HepG2 (cell line): ENCODE results near the gene LPAR4. TPM values are rescaled to one million over a fixed set of nuclear protein-coding genes. Genes with fewer than 3 reads are reported as not detected.

Source experiments
- ATAC-seq: fragments of 200-7000 bp; cut with Tn5 transposase; 3 replicates; pipeline ENCODE4 v1.9.1; 2020; ENCODE audit warnings: mild to moderate bottlenecking, moderate library complexity
- BruUV-seq: library from RNA; stranded (reverse); fragments of 400-500 nt; replicated peaks from 2 replicates; lab custom pipeline; 2021; lab: Mats Ljungman, UMichigan
- CTCF ChIA-PET: fragments of 300-600 bp; formaldehyde crosslinking; extraction: SDS; loops from one replicate; lab custom pipeline; 2021; ENCODE audit warnings: low total read pairs, inconsistent platforms, low intra/inter-chr PET ratio; lab: Yijun Ruan, JAX
- POLR2A ChIA-PET: fragments of 350-600 bp; sonication (Branson Sonifier 250); formaldehyde crosslinking; loops from one replicate; lab custom pipeline; 2020; ENCODE audit warnings: antibody characterized with exemption, inconsistent platforms; lab: Yijun Ruan, JAX
- DNase-seq: peaks from one replicate; pipeline ENCODE4 v3.0.0-alpha.2; 2015; ENCODE audit warnings: low spot score
- FAIRE-seq: peaks from 3 replicates; lab custom pipeline; 2011; peaks lifted over from hg19 to GRCh38; lab: Jason Lieb, UNC
- H2AFZ ChIP-seq: one replicate; pipeline ENCODE4 v1.6.1; 2011; ENCODE audit warnings: low read length, inconsistent platforms
- H3K27ac ChIP-seq: fragments of 300-600 bp; 3 replicates; pipeline ENCODE4 v1.8.0; 2011; ENCODE audit warnings: mixed run types, mild to moderate bottlenecking, mixed read lengths, low read length, inconsistent platforms; ENCODE audit not compliant: insufficient read depth; ENCODE audit errors: extremely low read length
- H3K27me3 ChIP-seq, 2 experiments: fragments of 200-600 bp in 1 of 2; 2 replicates in 1 of 2; 3 replicates in 1 of 2; pipeline versions ENCODE4 v1.6.0 to v1.8.0; 2011; ENCODE audit warnings: low read length in 2 of 2, mild to moderate bottlenecking in 2 of 2, moderate library complexity in 2 of 2, inconsistent platforms in 1 of 2; ENCODE audit not compliant: insufficient read depth in 2 of 2, control insufficient read depth in 1 of 2
- H3K36me3 ChIP-seq, 2 experiments: fragments of 200-600 bp in 1 of 2; replicated peaks in 1 of 2; 2 replicates in 1 of 2; 3 replicates in 1 of 2; pipeline versions ENCODE4 v1.5.1 to v1.8.0; 2011; ENCODE audit warnings: low read length in 2 of 2, inconsistent platforms in 1 of 2; ENCODE audit not compliant: insufficient read depth in 2 of 2, control insufficient read depth in 1 of 2
- H3K4me1 ChIP-seq: 2 replicates; pipeline ENCODE4 v1.5.1; 2012; ENCODE audit warnings: low read length, inconsistent platforms; ENCODE audit not compliant: insufficient read depth
- H3K4me2 ChIP-seq: 2 replicates; pipeline ENCODE4 v1.6.0; 2011; ENCODE audit warnings: low read depth, low read length, inconsistent platforms
- H3K4me3 ChIP-seq, 3 experiments: fragments of 200-600 bp in 1 of 3; sonication (generic), shearing (Covaris generic) in 1 of 3; replicated peaks in 1 of 3; 2 replicates each; pipeline ENCODE4 v1.5.1; 2011 to 2016; ENCODE audit warnings: low read length in 3 of 3, inconsistent platforms in 2 of 3, low read depth in 2 of 3, mild to moderate bottlenecking in 2 of 3, control low read depth in 1 of 3, mixed read lengths in 1 of 3; ENCODE audit not compliant: insufficient read depth in 1 of 3
- H3K79me2 ChIP-seq: one replicate; pipeline ENCODE4 v1.6.1; 2011; ENCODE audit warnings: low read length, inconsistent platforms; ENCODE audit not compliant: insufficient read depth
- H3K9ac ChIP-seq: 2 replicates; pipeline ENCODE4 v1.6.0; 2011; ENCODE audit warnings: mild to moderate bottlenecking, low read depth, low read length, inconsistent platforms; ENCODE audit not compliant: insufficient read depth
- H3K9me3 ChIP-seq: 2 replicates; pipeline ENCODE4 v1.5.1; 2012; ENCODE audit warnings: mild to moderate bottlenecking, low read length
- H4K20me1 ChIP-seq: 2 replicates; pipeline ENCODE4 v1.6.0; 2011; ENCODE audit warnings: inconsistent platforms, mild to moderate bottlenecking, low read length, moderate library complexity; ENCODE audit not compliant: insufficient read depth
- E2F5 ChIP-seq: sonication (generic); formaldehyde crosslinking; conservative IDR thresholded peaks from 2 replicates; pipeline ENCODE4 v1.4.0; 2020; ENCODE audit warnings: missing genetic modification reagents
- KLF11 ChIP-seq: IDR thresholded peaks from 2 replicates; pipeline ENCODE4 v1.6.1; 2016; ENCODE audit warnings: missing compliant biosample characterization
- MATR3 ChIP-seq: sonication (generic); formaldehyde crosslinking; IDR thresholded peaks from 2 replicates; pipeline ENCODE4 v1.4.0; 2020; ENCODE audit warnings: missing genetic modification reagents
- NFRKB ChIP-seq: fragments of 450-650 bp; IDR thresholded peaks from 2 replicates; pipeline ENCODE4 v1.6.1; 2017
- SIN3A ChIP-seq: IDR thresholded peaks from 2 replicates; pipeline ENCODE4 v1.6.1; 2011; ENCODE audit warnings: low read depth, mild to moderate bottlenecking, control low read depth, low read length, borderline replicate concordance
- SMAD1 ChIP-seq: sonication (generic); formaldehyde crosslinking; IDR thresholded peaks from 2 replicates; pipeline ENCODE4 v1.4.0; 2020; ENCODE audit warnings: missing genetic modification reagents, low read depth, mild to moderate bottlenecking, borderline replicate concordance
- SNRNP70 ChIP-seq: fragments of 200-400 bp; formaldehyde crosslinking; IDR thresholded peaks from 2 replicates; pipeline ENCODE4 v1.6.1; 2017; ENCODE audit warnings: mild to moderate bottlenecking, low read depth, low read length, moderate library complexity
- ZMYM2 ChIP-seq: sonication (generic); formaldehyde crosslinking; IDR thresholded peaks from 2 replicates; pipeline ENCODE4 v1.8.0; 2022; ENCODE audit warnings: mild to moderate bottlenecking, missing genetic modification reagents
- ZNF142 ChIP-seq: sonication (generic); formaldehyde crosslinking; IDR thresholded peaks from 2 replicates; pipeline ENCODE4 v1.4.0; 2020; ENCODE audit warnings: missing genetic modification reagents
- ZNF280B ChIP-seq: sonication (generic); formaldehyde crosslinking; IDR thresholded peaks from 2 replicates; pipeline ENCODE4 v1.5.0; 2020; ENCODE audit warnings: missing genetic modification reagents, mild to moderate bottlenecking, borderline replicate concordance
- ZNF292 ChIP-seq: sonication (generic); formaldehyde crosslinking; IDR thresholded peaks from 2 replicates; pipeline ENCODE4 v1.8.1; 2022; ENCODE audit warnings: mild to moderate bottlenecking, low read depth, missing genetic modification reagents, borderline replicate concordance
- ZNF367 ChIP-seq: sonication (generic); formaldehyde crosslinking; IDR thresholded peaks from 2 replicates; pipeline ENCODE4 v1.4.0; 2020; ENCODE audit warnings: missing genetic modification reagents, borderline replicate concordance
- WGBS: methylation state at CpG from one replicate; pipeline ENCODE4 v1.1.6; 2017; ENCODE audit warnings: low lambda C conversion rate; 5-methylcytosine and 5-hydroxymethylcytosine counted together
- in situ Hi-C: cut with HindIII; loops from 2 replicates; pipeline ENCODE4 v1.10.0; 2017; ENCODE audit warnings: low pct_unique_long_range_greater_than_20kb; ENCODE audit not compliant: extremely low pct_ligation_motif_present
- intact Hi-C: fragments of 100-400 bp; cut with micrococcal nuclease; formaldehyde crosslinking; loops from one replicate; pipeline ENCODE4 v1.10.0; 2022; ENCODE audit not compliant: unreplicated experiment
- polyA plus RNA-seq, 8 experiments: library from polyadenylated mRNA; depleted of rRNA in 3 of 8; stranded (reverse) in 7 of 8; unstranded in 1 of 8; fragments of >200 nt; fragmentation: Illumina TruSeq in 4 of 8; extraction: Trizol in 4 of 8; gene quantifications; 2 replicates each; pipeline versions ENCODE4 v1.2.1 to v1.2.3, GENCODE V29; 2011 to 2016; ENCODE audit warnings: low read depth in 4 of 8, missing spikeins in 1 of 8, mixed read lengths in 1 of 8; ENCODE audit not compliant: insufficient read depth in 1 of 8
- total RNA-seq, 5 experiments: library from RNA; depleted of rRNA; stranded (reverse); fragments of >200 nt; fragmentation: Illumina TruSeq; extraction: Trizol; gene quantifications; 2 replicates each; pipeline ENCODE4 v1.2.3, GENCODE V29; 2016; ENCODE audit warnings: low read depth in 1 of 5

The LPAR4 gene
- total and polyA plus RNA-seq, 2 of the 13 experiments (the other 11 are each of a cell fraction or from before 2014, with no cell fraction given): not detected

- no peak overlapping the region for H2AFZ ChIP-seq
- DNase-seq: no peak
- H3K4me1 ChIP-seq: no peaks in the 10 kb centered on the region
- H3K4me3 ChIP-seq: no peak overlapping the region
- in situ Hi-C loops (no loop called here), intact Hi-C loops (no loop called here)
- H4K20me1 ChIP-seq: no peaks in the 10 kb centered on the region
- BruUV-seq: no TSS peak
- no peaks in the 10 kb centered on the region for H3K79me2 ChIP-seq
- TF ChIP-seq NFRKB: no peak
- TF ChIP-seq ZMYM2 (CRISPR knock-in tag): no peak
- no peak for TF ChIP-seq ZNF280B (CRISPR knock-in tag)
- no peak for TF ChIP-seq MATR3 (CRISPR knock-in tag)
- no peak for TF ChIP-seq KLF11
- ChIA-PET POLR2A (no interaction called here), CTCF (no interaction called here)
- no peak overlapping the region for H3K4me2 ChIP-seq
- H3K9me3 ChIP-seq: no peaks in the 10 kb centered on the region
- no peaks in the 10 kb centered on the region for H3K36me3 ChIP-seq
- H3K9ac ChIP-seq: no peak overlapping the region
- H3K27me3 ChIP-seq: no peaks in the 10 kb centered on the region
- H3K27ac ChIP-seq: no peak overlapping the region
- ATAC-seq: no peak
- FAIRE-seq: no peak
Measured at GRCh38 chrX:78746496-78746895, 1.0 kb upstream of the LPAR4 start.

- DNase-seq (no peak), FAIRE-seq (no peak), ATAC-seq (no peak)
- Histone ChIP-seq H3K4me3 (no peak overlapping the region), H3K36me3 (no peaks in the 10 kb centered on the region), H3K27ac (no peak overlapping the region), H4K20me1 (no peaks in the 10 kb centered on the region), H3K9ac (no peak overlapping the region), H3K9me3 (no peaks in the 10 kb centered on the region), H2AFZ (no peak overlapping the region), H3K4me1 (no peaks in the 10 kb centered on the region), H3K4me2 (no peak overlapping the region), H3K27me3 (no peaks in the 10 kb centered on the region), H3K79me2 (no peaks in the 10 kb centered on the region)
- intact Hi-C loops (no loop called here), in situ Hi-C loops (no loop called here)
- ChIA-PET CTCF (no interaction called here), POLR2A (no interaction called here)
- no TSS peak for BruUV-seq
- WGBS: 0% methylated on average over 5 of the region's 5 CpGs
- no peak for TF ChIP-seq ZNF367 (CRISPR knock-in tag)
- TF ChIP-seq ZNF292: no peak
- no peak for TF ChIP-seq SIN3A
- no peak for TF ChIP-seq SNRNP70
- no peak for TF ChIP-seq E2F5 (CRISPR knock-in tag)
- TF ChIP-seq ZNF142 (CRISPR knock-in tag): no peak
- TF ChIP-seq SMAD1: no peak
Measured at GRCh38 chrX:78747971-78748370, 451 bp downstream of the LPAR4 start.
